NCI-H1092 (cell line): ENCODE data around the gene ATP5PO.
A peak's percentile ranks its signal among the peaks of the same experiment; 100 is the strongest.
"Not testable (repeated sequence)": the region's sequence is repeated elsewhere in the genome, so short reads cannot be mapped to it uniquely, and the experiment has no call there.

Experiments used
- DNase-seq: peaks from one replicate; lab custom pipeline; 2025; lab: John Stamatoyannopoulos, UW

The ATP5PO gene

DNA sequence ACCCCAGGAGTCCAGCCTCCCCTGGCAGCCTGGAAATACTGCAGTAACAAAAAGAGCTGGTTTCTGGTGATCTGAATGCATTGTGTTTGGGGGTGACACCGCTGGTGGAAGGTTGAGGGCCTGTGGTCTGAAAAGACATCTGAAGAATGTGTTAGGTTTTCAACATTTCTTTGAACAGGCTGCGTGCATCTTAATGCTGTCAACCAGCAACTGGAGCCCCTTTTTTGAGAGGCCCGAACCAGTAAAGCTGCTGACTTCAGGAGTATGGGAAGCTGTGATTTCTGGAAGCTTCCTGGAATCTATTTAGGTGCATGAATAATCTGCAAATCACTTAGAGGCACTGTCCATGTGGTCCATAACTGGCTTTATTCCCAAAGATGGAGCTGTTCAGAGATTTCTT lies 17.0 kb downstream of the ATP5PO start:
- DNase-seq = no peak

DNA sequence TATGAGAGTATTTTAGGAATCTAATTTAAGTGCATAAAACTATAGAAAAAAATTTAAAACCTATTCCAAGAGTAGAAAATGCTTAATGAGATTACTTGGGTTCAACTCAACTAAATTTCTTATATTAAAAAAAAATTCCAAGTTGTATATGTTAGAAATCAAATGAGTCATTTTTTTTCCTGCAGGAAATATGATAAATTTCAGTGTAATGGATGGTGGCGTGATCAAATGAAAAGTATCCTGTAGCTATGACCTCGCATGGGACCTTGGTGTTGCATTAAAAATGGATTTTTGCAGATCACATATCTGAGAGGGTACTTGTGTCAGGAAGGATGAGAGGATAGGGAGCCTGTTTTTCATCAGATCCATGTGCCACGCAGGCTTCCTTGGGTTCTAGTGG lies 17.9 kb downstream of the ATP5PO start:
- no peak for DNase-seq

DNA sequence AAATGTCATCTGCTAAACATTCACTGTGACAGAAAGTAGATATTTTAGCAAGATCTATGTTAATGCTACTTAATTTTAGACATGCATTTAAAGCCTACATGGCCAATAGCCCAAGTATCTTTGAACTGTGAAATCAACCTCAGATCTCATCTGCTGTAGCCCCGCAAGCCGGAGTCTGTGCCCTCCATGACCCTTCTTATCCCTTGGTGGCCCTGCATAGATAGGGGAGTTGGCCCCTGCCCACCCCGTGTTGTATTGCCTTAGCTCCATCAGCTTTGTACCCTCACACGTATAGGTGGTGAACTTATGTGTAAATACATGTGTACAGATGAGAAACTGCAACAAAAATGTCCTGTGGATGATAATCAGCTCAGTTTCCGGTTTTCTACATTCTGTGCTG lies 18.5 kb downstream of the ATP5PO start:
- DNase-seq = no peak

DNA sequence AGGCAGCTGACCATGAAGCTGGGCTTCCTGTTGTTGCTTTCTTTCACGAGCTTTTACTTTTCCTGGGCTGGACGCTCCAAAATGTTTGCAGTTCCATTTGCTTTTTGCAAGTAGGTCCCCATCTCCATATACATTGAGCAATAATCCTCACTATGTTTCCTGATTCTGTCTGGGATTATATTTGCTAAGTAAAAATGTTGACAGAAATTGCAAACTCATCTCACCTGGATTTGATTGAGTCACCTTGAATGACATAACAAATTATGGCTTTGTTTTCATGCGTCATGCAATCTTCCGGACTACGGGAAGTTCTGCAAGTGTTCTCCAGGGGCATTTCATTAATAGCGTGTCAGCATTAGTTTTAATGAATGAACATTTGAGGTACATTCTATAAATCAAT lies 18.9 kb downstream of the ATP5PO start:
- DNase-seq = no peak

DNA sequence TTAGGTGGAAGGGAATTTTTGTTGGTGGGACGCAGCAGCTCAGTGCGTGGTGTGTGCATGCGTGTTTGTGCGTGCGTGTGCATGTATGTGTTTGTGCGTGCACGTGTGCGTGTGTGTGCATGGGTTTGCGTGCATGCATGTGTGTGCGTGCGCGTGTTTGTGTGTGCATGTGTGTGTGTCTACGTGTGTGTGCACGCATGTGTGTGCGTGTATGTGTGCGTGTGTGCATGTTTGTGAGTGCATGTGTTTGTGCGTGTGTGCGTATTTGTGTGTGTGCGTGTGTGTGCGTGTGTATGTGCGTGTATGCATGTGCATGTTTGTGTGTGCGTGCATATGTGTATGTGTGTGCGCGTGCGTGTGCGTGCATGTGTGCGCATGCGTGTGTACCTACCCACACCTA lies 20.2 kb downstream of the ATP5PO start:
- DNase-seq = no peak

DNA sequence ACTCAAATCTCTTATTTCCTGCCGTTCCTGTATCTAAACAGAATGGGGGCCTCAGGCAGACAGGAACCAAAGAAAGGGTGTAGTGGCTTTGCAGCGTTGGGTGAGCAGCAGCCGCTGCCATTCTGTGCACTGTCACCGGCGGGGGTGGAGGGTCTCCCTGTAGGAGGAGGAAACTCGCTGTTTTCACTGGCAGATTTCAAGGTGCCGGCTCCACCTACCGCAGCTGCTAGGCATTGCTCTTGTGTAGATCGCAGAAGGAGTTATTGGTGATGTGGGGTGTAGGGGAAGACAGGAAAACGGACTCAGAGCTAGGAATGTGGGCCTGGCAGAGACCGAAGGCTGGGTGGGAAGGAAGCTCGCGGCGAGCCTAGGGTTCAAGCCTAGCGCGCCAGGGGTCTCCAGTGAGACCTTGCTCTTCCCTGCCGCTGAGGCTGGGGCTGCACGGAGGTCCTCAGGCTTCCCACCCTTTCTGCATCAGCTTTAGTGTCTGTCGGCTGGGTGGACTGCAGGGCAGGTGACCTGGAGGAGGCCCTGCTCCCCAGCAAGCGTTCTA lies 20.8 kb downstream of the ATP5PO start:
- peak; percentile 76 for DNase-seq

DNA sequence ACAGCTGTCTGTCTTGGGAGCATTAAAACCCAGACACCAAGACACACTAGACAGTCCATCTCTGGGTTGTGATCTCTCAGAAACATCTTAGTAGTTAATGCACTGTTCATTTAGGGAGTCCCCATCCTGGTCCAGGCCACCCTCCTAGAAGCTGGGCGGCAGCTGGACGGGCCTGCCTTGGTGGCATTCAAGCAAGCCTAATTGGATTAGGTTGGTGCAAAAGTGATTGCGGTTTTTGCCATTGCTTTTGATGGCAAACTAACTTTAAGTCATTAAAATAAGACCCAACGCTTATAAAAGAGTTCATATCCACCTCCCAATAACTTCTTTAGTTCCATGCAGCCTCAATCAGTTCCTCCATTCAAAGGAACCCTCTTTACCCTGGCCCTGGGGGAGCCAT lies 21.7 kb downstream of the ATP5PO start:
- DNase-seq = no peak

DNA sequence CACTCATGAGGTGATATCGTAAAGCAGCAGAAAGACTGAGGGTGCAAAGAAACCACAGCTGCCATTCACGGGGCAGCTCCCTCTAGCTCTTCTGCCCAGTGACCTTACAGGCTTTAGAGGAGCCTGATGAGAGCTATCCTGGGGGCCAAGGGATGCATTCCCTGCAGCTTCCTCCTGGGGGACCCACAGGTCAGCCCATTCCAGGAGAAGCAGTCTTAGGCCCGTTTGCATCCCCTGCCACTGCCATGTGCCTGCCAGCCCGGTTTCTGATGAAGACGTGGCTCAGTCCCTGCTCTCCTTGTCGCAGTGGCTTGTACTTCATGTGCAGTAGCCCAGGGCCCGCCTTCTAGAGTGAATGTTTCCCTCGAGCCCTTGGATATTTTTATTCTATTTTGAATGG lies 22.8 kb downstream of the ATP5PO start:
- no peak for DNase-seq

DNA sequence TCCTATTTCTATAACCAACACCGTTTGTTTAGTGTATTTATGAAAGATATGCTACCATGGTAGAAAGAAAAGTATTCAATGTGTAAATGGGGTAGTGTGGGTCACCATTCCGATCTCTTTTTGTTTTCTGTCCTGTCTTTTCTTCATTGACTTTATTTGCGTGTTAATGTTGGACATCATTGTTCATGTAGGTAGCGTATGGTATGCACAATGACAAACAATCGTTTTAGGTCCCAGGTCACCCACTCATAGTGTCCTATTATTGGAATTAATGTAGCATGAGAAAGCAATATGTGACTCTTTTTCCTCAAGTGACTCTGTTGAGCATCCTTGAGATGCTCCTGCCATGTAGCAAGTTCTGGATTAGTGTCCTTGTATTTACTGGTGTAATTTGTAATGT lies 25.4 kb downstream of the ATP5PO start:
- no peak for DNase-seq

DNA sequence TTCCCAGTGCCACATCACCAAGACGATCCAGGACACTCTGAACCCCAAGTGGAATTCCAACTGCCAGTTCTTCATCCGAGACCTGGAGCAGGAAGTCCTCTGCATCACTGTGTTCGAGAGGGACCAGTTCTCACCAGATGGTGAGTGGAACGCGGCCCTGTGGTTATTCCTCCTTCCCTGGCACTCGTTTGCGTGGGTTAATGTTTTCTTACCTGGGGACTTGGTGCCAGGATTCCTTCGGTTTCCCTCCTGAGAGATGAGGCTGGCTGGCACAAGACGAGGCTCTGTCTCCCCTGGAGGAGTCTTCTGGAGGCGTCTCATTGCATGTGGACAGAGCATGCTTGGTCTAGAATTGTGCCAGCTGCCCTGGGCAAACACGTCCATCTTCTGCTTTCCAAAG lies 29.3 kb downstream of the ATP5PO start:
- no peak for DNase-seq

DNA sequence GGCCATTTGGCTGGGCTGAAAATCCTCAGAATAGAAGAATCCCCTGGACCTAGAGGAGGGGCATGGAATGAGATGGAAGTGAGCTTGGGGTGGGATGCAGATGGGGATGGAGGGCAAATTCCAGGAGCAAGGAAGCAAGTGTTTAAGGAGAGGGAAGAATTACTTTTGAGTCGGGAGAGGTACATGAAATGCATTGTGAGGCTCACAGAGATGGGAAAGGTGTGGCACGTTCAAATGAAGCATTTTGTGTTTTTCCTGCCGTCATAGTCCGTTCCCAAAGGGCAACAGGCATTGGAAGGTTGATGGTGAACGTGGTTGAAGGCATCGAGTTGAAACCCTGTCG lies 30.5 kb downstream of the ATP5PO start:
- DNase-seq = no peak

DNA sequence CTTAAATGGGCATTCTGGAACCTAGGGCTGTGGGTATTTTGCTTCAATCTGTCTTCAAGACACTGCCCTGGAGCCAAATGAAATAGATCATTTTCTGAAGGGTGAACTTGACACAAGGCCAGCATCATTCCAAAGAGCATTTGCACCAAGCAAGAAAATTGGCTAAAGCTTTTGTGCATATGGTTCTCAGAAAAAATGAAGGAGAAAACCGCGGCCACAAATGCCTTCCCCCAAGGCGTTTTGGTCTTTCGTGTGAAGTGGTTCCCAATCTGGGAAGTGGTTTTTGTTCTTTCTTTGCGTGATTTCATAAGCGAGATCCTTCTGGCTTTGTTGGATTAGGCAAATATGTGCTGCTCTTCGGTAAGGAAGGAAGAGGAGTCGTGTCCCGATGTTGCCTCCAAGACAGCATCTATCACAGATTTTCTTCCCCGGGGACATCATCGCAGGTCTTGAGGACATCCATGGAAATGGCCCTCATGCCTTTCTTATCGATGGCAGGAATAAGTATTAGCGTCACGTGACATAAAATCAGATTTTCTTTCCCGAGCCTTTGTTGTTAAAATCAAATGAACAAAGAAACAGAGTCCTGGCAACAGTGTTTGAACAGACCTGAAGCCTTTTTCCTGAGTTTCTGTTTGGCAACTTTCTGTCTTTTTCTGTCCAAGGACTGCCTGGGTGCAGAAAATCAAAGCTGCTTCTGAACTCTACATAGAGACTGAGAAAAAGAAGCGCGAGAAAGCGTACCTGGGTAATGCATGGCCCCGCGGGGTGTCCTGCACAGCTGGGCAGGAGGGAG lies 31.0 kb downstream of the ATP5PO start:
- DNase-seq = no peak

DNA sequence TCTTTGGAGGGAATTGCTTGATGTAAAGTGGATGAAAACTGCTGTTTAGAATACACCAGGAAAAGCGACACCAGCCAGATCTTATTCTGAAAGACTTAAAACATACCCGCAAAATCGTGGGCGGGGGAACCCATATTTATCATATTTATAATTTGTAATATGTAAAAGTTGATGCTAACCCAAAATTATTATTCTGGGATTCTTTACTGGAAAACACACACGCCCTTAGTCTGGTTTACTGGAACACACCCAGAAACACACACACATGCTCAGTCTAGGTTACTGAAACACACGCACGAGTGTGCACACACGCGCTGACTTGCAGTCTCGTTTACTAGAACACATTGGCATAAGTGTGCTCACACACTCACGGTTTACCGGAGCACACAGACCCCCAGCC lies 32.5 kb downstream of the ATP5PO start:
- no peak for DNase-seq

DNA sequence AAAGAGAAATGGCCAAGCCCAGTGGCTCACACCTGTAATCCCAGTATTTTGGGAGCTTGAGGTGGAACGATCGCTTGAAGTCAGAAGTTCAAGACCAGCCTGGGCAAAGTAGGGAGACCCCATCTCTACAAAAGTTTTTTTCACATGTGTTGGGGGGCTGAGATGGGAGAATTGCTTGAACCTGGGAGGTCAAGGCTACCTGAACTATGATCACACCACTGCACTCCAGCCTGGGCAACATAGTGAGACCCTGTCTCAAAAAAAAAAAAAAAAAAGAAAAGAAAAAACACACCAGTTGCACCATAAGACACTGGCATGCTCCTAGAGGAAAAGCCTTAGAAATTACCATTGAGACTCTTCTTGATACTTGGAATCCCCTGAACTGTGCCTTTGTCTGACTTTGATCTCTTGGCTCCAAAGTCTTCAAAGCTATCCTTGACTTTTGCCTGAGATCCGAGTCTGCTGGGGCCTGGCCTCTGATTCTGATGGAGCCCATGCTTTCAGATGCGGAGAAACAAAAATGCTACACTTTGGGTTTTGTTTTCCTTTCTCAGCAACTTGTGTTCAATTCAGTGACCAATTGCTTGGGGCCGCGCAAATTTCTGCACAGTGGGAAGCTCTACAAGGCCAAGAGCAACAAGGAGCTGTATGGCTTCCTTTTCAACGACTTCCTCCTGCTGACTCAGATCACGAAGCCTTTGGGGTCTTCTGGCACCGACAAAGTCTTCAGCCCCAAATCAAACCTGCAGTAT lies 33.7 kb downstream of the ATP5PO start:
- DNase-seq = no peak

DNA sequence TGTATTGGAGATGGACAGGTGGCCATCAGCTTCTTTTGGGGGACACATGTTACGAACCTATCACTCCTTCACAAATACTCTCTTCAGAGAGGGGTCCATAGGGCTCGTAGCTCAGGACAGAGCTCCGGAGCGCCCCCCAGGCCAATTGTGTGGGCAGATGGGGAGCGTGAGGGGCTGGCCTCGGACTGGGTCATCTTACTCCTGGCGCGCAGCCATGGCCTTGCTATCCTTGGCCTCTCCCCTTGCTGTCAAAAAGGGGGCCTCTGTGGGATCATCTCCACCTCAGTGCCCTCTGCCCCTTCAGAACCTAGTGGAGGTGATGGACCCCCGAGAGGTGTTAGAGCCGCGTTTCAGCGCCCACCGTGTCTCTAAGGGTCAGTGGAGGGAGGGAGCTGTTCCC lies 35.0 kb downstream of the ATP5PO start:
- DNase-seq = no peak

DNA sequence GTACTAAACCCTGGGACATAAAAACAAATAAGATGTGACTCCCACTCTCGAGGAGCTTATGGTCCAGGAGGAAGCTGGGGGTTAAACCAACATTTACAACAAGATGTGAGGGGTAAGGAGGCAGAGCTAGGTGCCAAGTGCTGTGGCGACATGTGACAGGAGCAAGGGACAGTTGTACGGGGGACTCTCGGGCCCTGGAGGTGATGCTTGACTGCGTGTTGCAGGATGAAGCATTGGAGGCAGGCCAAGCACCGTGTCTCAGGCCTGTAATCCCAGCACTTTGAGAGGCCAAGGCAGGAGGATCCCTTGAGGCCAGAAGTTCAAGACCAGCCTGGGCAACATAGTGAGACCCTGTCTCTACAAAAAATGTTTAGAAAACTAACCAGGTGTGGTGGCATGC lies 36.8 kb downstream of the ATP5PO start:
- no peak for DNase-seq

DNA sequence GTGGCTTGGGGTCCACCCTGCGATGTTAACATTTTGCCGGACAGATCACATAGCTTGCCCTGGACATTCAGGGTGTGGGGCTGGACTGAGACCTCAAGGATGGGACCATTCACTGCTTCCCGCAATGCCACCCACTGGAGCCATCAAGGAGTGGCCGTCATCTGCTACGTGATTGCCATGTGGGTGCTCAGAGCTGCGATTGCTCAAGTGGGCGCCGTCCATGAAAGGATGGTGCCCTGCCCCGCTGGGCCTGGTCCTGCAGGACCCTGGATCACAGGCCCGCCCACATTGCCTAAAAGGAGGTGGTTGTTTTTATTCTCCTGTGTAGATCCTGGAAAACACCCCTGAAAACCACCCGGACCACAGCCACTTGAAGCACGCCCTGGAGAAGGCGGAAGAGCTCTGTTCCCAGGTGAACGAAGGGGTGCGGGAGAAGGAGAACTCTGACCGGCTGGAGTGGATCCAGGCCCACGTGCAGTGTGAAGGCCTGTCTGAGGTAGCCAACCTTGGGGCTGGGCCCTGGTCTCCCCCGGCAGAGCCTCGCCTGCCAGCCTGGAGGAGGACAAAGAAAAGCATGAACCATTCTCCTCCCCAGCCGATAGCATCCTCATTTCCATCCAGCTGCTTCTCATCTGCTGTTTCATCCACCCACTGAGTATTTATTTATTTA lies 40.4 kb downstream of the ATP5PO start:
- no peak for DNase-seq

DNA sequence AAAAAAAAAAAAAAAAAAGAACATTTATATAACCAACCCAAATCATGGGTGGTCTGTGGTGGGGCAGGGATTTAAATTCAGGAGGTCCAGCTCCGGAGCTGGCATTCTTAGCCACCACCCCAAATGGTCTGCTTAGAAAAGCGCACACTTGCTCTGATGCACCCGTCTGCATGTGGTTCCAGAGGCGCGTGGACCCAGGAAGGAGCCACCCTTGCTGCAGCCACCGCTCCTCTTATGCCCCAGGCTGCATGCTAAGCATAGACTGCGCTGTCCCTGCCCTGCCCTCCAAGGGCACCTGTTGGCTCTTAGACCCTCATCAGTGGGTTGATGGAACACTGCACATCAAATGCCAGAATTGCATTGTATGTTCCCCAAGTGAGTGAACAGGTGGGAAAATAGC lies 41.4 kb downstream of the ATP5PO start:
- no peak for DNase-seq

DNA sequence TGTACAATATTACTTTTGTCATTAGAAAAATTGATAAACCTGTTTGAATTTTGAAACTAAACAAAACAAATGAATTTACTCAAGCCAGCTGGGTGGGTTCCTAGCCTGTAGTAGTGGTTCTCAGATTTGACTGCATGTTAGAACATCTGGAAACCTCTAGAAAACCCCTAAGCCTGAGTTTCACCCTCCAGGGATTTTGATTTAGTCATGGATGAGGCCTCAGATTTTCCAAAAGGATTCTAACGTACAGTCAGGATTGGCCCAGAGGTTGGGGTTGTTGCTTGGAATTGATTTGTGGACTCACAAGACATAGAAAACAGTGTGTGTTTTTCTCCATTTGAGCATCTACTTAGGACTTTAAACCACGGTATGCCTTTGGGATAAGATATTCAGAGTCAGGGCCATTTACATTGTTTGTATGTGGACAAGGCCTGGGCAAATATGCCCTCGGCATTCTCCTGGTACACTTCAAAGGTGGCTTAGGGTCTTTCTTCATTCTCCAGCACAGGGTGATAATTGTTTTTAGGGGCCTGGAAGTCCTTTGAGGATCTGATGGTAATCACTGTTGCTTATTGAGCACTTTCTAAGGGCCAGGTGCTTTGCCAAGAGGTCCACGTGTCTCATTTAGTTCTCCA lies 42.6 kb downstream of the ATP5PO start:
- no peak for DNase-seq

DNA sequence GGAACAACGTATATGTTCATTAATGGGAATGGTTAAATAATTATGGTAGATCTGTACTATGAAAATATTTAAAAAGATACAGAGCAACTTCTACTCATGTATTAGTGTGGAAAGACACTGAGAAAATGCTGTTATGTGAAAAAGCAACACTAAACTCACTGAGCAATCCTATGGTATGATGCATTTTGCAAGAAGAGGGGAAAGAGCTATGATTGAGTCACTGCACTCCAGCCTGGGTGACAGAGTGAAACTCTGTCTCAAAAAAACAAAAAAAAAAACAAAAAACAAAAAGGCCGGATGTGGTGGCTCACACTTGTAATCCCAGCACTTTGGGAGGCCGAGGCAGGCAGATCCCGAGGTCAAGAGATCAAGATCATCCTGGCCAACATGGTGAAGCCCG lies 44.4 kb downstream of the ATP5PO start:
- no peak for DNase-seq

DNA sequence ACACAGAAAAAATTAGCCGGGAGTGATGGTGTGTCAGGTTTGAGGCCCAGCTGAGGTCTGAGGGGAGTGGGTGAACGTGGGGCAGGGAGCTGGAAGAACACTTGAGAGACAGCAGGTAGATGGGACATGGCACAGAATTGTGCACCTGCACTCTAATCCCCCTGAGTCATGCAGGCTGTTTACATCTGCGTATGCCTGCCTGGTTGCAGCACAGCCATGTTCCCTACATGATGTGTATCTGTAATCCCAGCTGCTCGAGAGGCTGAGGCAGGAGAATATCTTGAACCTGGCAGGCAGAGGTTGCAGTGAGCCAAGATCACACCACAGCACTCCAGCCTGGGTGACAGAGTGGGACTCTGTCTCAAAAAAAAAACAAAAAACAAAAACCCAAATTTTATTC lies 44.8 kb downstream of the ATP5PO start:
- DNase-seq = no peak

DNA sequence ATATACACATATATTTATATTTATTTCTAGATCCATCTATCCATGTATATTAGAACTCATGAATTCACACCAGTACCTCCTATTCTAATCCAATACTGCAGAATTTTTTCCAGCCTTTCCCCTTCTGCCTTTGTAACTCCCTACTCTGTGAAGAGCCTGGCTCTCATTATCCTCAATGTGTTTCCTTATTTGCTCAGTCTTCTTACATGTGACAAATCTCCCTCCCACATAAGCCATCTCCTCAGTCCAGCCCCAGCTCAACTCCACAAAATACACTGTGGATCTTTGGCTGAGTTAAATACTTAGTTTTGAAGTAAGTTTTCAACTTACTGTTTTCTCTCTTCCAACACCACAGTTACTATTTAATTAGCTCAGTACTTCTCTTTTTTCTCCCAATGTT lies 45.7 kb downstream of the ATP5PO start:
- no peak for DNase-seq

DNA sequence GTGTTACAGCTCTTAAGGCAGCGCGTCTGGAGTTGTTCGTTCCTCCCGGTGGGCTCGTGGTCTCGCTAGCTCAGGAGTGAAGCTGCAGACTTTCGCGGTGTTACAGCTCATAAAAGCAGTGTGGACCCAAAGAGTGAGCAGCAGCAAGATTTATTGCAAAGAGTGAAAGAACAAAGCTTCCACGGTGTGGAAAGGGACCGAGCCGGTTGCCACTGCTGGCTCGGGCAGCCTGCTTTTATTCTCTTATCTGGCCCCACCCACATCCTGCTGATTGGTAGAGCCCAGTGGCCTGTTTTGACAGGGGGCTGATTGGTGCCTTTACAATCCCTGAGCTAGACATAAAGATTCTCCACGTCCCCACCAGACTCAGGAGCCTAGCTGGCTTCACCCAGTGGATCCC lies 47.7 kb downstream of the ATP5PO start:
- DNase-seq = not testable (repeated sequence)
